Tibial nerve (tissue), 4 donors: Measurements from ENCODE around the gene PNPLA6. TPM values are rescaled to one million over a fixed set of nuclear protein-coding genes. Genes with fewer than 3 reads are reported as not detected.

ENCODE experiments used
- DNase-seq, 2 donors: peaks; one replicate each; pipeline ENCODE4 v3.0.0-alpha.2; 2019; ENCODE audit warnings: low spot score in 2 of 2
- H3K27ac ChIP-seq, 4 donors: fragments of 200-600 bp; sonication (generic) in 3 of 4; one replicate each; pipeline ENCODE4 v1.5.1; 2017 to 2019; ENCODE audit warnings: mild to moderate bottlenecking in 1 of 4
- H3K27me3 ChIP-seq, 2 donors: fragments of 200-600 bp; sonication (generic) in 1 of 2; one replicate each; pipeline versions ENCODE4 v1.5.1 to v1.6.0; 2017 to 2019
- H3K36me3 ChIP-seq, 3 donors: fragments of 200-600 bp; sonication (generic); one replicate each; pipeline ENCODE4 v1.5.1; 2018 to 2019
- H3K4me1 ChIP-seq, 4 donors: fragments of 200-600 bp; sonication (generic) in 3 of 4; one replicate each; pipeline ENCODE4 v1.5.1; 2017 to 2019
- H3K4me3 ChIP-seq, 4 donors: fragments of 200-600 bp; sonication (generic) in 3 of 4; one replicate each; pipeline ENCODE4 v1.5.1; 2017 to 2019; ENCODE audit warnings: mild to moderate bottlenecking in 1 of 4, moderate library complexity in 1 of 4
- H3K9me3 ChIP-seq, 4 donors: fragments of 200-600 bp; sonication (generic) in 3 of 4; one replicate each; pipeline ENCODE4 v1.5.1; 2017 to 2019
- CTCF ChIP-seq, 5 experiments: fragments of 200-600 bp in 3 of 5; fragments of 450-650 bp in 2 of 5; sonication (generic) in 3 of 5; IDR thresholded peaks; one replicate each; pipeline ENCODE4 v1.5.1; 2016 to 2019; ENCODE audit warnings: antibody characterized with exemption in 5 of 5, mild to moderate bottlenecking in 3 of 5, moderate library complexity in 2 of 5
- EP300 ChIP-seq, 2 donors: sonication (generic); formaldehyde crosslinking; IDR thresholded peaks; one replicate each; pipeline ENCODE4 v1.6.1; 2017; ENCODE audit warnings: antibody characterized with exemption in 2 of 2, mild to moderate bottlenecking in 1 of 2
- POLR2A ChIP-seq, 2 donors: fragments of 450-650 bp; IDR thresholded peaks; one replicate each; pipeline ENCODE4 v1.6.1; 2017; ENCODE audit warnings: antibody characterized with exemption in 2 of 2, mild to moderate bottlenecking in 2 of 2, moderate library complexity in 2 of 2
- WGBS, 2 donors: methylation state at CpG; one replicate each; pipeline ENCODE4 v1.1.5; 2018; 5-methylcytosine and 5-hydroxymethylcytosine counted together
- total RNA-seq, 4 donors: library from RNA; depleted of rRNA; stranded (reverse); fragments of >200 nt; gene quantifications; one replicate each; pipeline ENCODE4 v1.1.0, GENCODE V29; 2016

Gene PNPLA6
- total RNA-seq, 4 donors from 2014 or later = 66.3 to 138 (median 68.3) TPM

- no peaks in the 10 kb centered on the region for H3K9me3 ChIP-seq
- 48 to 57% methylated on average over 2 of the region's 2 CpGs for WGBS, 2 donors
- H3K27me3 ChIP-seq = peaks cover 0 to 61% of the 10 kb centered on the region in 2 donors
- TF ChIP-seq EP300 (IDR thresholded peaks at IDR 0.05) (no peak), CTCF (IDR thresholded peaks at IDR 0.05) (no peak), POLR2A (IDR thresholded peaks at IDR 0.05) (no peak)
- no peaks in the 10 kb centered on the region for H3K36me3 ChIP-seq
- peaks cover 0 to 25% (median 9%) of the 10 kb centered on the region in 4 donors for H3K4me1 ChIP-seq
- H3K4me3 ChIP-seq = no peak overlapping the region
- no peak overlapping the region for H3K27ac ChIP-seq
- DNase-seq = no peak
These were observed 33.0 kb upstream of the PNPLA6 start for GRCh38 chr19:7502552-7502951.

- H3K4me3 ChIP-seq = no peak overlapping the region
- no peak for TF ChIP-seq EP300 (IDR thresholded peaks at IDR 0.05)
- no peak for TF ChIP-seq CTCF (IDR thresholded peaks at IDR 0.05)
- TF ChIP-seq POLR2A (IDR thresholded peaks at IDR 0.05) = no peak
- H3K36me3 ChIP-seq = no peaks in the 10 kb centered on the region
- no peak overlapping the region for H3K27ac ChIP-seq
- no peaks in the 10 kb centered on the region for H3K9me3 ChIP-seq
- H3K4me1 ChIP-seq = peaks cover 0 to 32% (median 9%) of the 10 kb centered on the region in 4 donors
- no peak for DNase-seq
- WGBS, 2 donors = 84 to 86% methylated on average over 6 of the region's 6 CpGs
- H3K27me3 ChIP-seq = peaks cover 0 to 61% of the 10 kb centered on the region in 2 donors
These were observed 30.8 kb upstream of the PNPLA6 start for GRCh38 chr19:7504684-7505083.

- no peaks in the 10 kb centered on the region for H3K36me3 ChIP-seq
- no peak for DNase-seq
- TF ChIP-seq EP300 (IDR thresholded peaks at IDR 0.05) (no peak), CTCF (IDR thresholded peaks at IDR 0.05) (no peak), POLR2A (IDR thresholded peaks at IDR 0.05) (no peak)
- no peaks in the 10 kb centered on the region for H3K9me3 ChIP-seq
- peaks cover 0 to 57% of the 10 kb centered on the region in 2 donors for H3K27me3 ChIP-seq
- peaks cover 0 to 32% (median 9%) of the 10 kb centered on the region in 4 donors for H3K4me1 ChIP-seq
- 55 to 64% methylated on average over 19 of the region's 19 CpGs for WGBS, 2 donors
- no peak overlapping the region for H3K27ac ChIP-seq
- H3K4me3 ChIP-seq = no peak overlapping the region
These were observed 30.2 kb upstream of the PNPLA6 start for GRCh38 chr19:7505288-7505681.

GRCh38 chr19:7505682-7506384 is 29.7 kb upstream of the PNPLA6 start:
- peaks cover 0 to 28% (median 6%) of the 10 kb centered on the region in 4 donors for H3K4me1 ChIP-seq
- DNase-seq = no peak
- H3K4me3 ChIP-seq = peak overlapping the region in 2 of 4 donors; percentile 5 to 9
- WGBS, 2 donors = 5 to 7% methylated on average over 11 to 22 of the region's 33 CpGs
- peaks cover 0 to 51% of the 10 kb centered on the region in 2 donors for H3K27me3 ChIP-seq
- TF ChIP-seq CTCF (IDR thresholded peaks at IDR 0.05) = no peak
- TF ChIP-seq POLR2A (IDR thresholded peaks at IDR 0.05) = no peak
- TF ChIP-seq EP300 (IDR thresholded peaks at IDR 0.05) = no peak
- no peaks in the 10 kb centered on the region for H3K36me3 ChIP-seq
- no peaks in the 10 kb centered on the region for H3K9me3 ChIP-seq
- peak overlapping the region in 1 of 4 donors; percentile 27 for H3K27ac ChIP-seq
